ENCODE results near the gene CMTM8. TPM values are rescaled to one million over a fixed set of nuclear protein-coding genes. Genes with fewer than 3 reads are reported as not detected.
A peak's percentile ranks its signal among the peaks of the same experiment; 100 is the strongest.

Gene CMTM8
- total RNA-seq, 1 donor from 2014 or later = 9.0 TPM

DNA sequence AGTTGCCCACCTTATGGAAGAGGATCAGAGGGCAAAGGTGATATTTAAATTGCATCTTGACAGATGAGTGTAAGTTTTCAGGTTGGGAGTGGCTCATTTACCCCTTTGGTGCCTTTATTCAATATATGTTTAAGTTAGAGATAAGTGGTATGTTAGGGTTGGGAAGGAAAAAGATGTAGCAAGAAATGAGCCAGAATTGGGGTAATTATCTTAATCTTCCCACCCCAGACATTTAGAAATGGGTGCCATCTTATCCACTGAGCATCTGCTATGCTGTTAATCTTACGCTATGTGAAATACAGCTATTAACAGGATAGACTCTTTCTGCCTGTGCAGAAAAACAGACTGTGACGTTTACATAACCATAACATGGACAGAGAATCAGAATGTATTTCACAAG is 159.5 kb downstream of the CMTM8 start:
- H3K4me3 Mint-ChIP-seq = no peak overlapping the region
- no peak overlapping the region for H3K27ac Mint-ChIP-seq
- H3K4me1 Mint-ChIP-seq (ENCODE audit: unreplicated experiment) = peaks cover 29% of the 10 kb centered on the region
- TF ChIP-seq, protein P1, sequence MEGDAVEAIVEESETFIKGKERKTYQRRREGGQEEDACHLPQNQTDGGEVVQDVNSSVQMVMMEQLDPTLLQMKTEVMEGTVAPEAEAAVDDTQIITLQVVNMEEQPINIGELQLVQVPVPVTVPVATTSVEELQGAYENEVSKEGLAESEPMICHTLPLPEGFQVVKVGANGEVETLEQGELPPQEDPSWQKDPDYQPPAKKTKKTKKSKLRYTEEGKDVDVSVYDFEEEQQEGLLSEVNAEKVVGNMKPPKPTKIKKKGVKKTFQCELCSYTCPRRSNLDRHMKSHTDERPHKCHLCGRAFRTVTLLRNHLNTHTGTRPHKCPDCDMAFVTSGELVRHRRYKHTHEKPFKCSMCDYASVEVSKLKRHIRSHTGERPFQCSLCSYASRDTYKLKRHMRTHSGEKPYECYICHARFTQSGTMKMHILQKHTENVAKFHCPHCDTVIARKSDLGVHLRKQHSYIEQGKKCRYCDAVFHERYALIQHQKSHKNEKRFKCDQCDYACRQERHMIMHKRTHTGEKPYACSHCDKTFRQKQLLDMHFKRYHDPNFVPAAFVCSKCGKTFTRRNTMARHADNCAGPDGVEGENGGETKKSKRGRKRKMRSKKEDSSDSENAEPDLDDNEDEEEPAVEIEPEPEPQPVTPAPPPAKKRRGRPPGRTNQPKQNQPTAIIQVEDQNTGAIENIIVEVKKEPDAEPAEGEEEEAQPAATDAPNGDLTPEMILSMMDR (conservative IDR thresholded peaks at IDR 0.05) = no peak
- no peaks in the 10 kb centered on the region for H3K9me3 Mint-ChIP-seq
- H3K36me3 Mint-ChIP-seq = peaks cover 8% of the 10 kb centered on the region
- no peak for DNase-seq (ENCODE audit: extremely low spot score, unreplicated experiment)
- H3K27me3 Mint-ChIP-seq = no peaks in the 10 kb centered on the region

DNA sequence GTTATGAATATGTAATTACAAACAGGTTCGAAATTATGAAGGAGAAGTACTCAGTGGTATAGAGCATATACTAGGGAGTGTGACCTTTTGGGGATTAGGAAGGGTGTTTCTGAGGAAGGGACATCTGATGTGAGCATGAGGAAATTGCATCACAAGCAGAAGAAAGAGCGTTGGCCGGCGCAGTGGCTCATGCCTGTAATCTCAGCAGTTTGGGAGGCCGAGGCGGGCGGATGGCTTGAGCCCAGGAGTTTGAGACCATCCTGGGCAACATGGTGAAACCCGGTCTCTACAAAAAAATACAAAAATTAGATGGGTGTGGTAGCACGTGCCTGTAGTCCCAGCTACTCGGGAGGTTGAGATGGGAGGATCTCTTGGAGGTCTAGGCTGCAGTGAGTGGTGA is 160.1 kb downstream of the CMTM8 start:
- Mint-ChIP-seq H3K27ac (peak overlapping the region; percentile 74), H3K4me1 (ENCODE audit: unreplicated experiment) (peaks cover 23% of the 10 kb centered on the region), H3K36me3 (peaks cover 8% of the 10 kb centered on the region), H3K27me3 (no peaks in the 10 kb centered on the region), H3K9me3 (no peaks in the 10 kb centered on the region), H3K4me3 (no peak overlapping the region)
- TF ChIP-seq, protein P1 (conservative IDR thresholded peaks at IDR 0.05) = no peak
- no peak for DNase-seq (ENCODE audit: extremely low spot score, unreplicated experiment)

DNA sequence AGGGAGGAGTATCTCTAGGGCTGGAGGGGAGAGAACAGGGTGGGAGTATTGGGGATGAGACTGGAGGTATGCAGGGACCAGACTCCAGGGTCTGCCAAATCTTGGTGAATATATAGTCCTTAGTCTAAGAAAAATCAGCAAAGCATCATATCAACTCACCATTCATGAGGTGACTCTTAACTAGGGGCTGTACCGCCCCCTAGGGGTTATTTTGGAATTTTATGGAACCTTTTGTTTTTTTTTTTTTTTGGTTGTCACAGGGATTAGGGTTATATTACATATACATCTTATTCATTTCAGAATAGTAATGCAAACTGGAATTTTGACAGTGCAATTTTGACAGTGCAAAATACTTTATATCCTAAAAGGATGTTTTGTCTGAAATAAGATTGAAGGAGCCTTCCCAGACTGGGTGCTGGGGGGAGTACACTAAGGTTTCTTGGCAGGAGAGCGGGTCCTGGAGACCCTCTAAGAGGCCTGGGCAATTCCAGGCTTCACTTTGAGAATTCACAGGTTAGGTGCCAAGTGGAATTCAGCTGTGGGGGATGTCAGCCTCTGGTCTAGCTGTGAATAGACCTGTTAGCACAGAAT is 160.6 kb downstream of the CMTM8 start:
- peak overlapping the region; percentile 74 for H3K27ac Mint-ChIP-seq
- no peaks in the 10 kb centered on the region for H3K9me3 Mint-ChIP-seq
- no peak for DNase-seq (ENCODE audit: extremely low spot score, unreplicated experiment)
- TF ChIP-seq, protein P1 (conservative IDR thresholded peaks at IDR 0.05) = peak; percentile 85
- peak overlapping the region; percentile 51 for H3K4me3 Mint-ChIP-seq
- H3K27me3 Mint-ChIP-seq = no peaks in the 10 kb centered on the region
- H3K4me1 Mint-ChIP-seq (ENCODE audit: unreplicated experiment) = peaks cover 22% of the 10 kb centered on the region
- H3K36me3 Mint-ChIP-seq = peaks cover 8% of the 10 kb centered on the region

DNA sequence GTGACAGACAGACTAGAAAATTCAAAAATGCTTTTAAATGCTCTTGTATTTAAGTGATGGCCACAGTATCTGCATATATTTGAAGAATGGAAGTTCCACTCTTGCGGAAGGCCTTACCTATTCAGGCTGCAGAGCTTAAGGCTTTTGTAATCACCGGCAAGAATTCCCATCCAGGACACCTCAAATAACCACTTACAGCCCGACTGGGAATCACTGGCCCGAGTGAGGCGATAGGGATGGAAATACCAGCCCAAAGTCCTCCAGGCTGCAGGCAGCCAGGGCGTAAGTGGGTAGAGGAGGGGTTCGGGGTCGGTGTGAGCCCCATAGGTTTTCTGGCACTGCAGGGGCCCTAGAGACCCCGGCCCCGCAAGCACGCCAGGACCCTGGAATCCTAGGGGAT is 162.6 kb downstream of the CMTM8 start:
- H3K36me3 Mint-ChIP-seq = peaks cover under 1% of the 10 kb centered on the region
- H3K27me3 Mint-ChIP-seq = no peaks in the 10 kb centered on the region
- H3K4me3 Mint-ChIP-seq = peak overlapping the region; percentile 85
- peak overlapping the region; percentile 89 for H3K27ac Mint-ChIP-seq
- peaks cover 26% of the 10 kb centered on the region for H3K4me1 Mint-ChIP-seq (ENCODE audit: unreplicated experiment)
- DNase-seq (ENCODE audit: extremely low spot score, unreplicated experiment) = no peak
- TF ChIP-seq, protein P1 (conservative IDR thresholded peaks at IDR 0.05) = no peak
- no peaks in the 10 kb centered on the region for H3K9me3 Mint-ChIP-seq

DNA sequence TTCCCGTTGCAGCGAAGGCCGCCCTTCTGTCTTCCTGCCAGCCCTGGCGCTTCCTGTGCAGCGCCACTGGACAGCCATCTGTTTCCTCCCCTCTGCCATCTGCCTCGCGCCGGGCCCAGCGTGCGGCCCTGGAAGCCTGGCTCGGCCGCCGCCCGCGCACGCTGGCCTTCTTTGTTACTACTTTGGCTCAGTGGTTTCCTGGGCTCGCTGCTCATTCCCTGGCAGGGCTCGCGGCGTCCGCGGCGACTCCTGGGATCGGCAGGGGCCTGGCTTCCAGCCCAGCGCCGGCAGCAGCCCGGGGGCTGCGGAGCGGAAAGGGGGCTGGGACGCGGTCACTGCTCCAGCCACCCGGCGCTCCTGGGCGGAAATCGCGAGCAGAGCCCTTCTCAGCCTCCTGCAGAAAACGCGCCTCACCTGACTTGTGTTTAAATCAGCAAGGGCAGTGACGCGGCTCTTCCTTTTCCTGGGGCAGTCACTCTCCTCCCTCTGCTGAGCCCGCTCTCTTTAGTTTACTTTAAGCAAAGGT is 163.1 kb downstream of the CMTM8 start:
- H3K36me3 Mint-ChIP-seq = peaks cover 4% of the 10 kb centered on the region
- DNase-seq (ENCODE audit: extremely low spot score, unreplicated experiment) = peak; percentile 77
- TF ChIP-seq, protein P1 (conservative IDR thresholded peaks at IDR 0.05) = no peak
- H3K9me3 Mint-ChIP-seq = peaks cover 3% of the 10 kb centered on the region
- H3K27ac Mint-ChIP-seq = peak overlapping the region; percentile 89
- peaks cover 26% of the 10 kb centered on the region for H3K4me1 Mint-ChIP-seq (ENCODE audit: unreplicated experiment)
- H3K27me3 Mint-ChIP-seq = no peaks in the 10 kb centered on the region
- H3K4me3 Mint-ChIP-seq = peak overlapping the region; percentile 85
